Suprapubic skin (tissue), 4 donors: ENCODE data around the gene PCED1A. TPM values are rescaled to one million over a fixed set of nuclear protein-coding genes. Genes with fewer than 3 reads are reported as not detected.

Experiments used
- DNase-seq, 2 donors: peaks; one replicate each; pipeline ENCODE4 v3.0.0-alpha.2; 2019; ENCODE audit warnings: low spot score in 2 of 2
- H3K27ac ChIP-seq: fragments of 200-600 bp; sonication (generic); one replicate; pipeline ENCODE4 v1.5.1; 2019
- H3K27me3 ChIP-seq: fragments of 200-600 bp; sonication (generic); one replicate; pipeline ENCODE4 v1.5.1; 2019
- H3K36me3 ChIP-seq: fragments of 200-600 bp; sonication (generic); one replicate; pipeline ENCODE4 v1.5.1; 2019
- H3K4me1 ChIP-seq: fragments of 200-600 bp; sonication (generic); one replicate; pipeline ENCODE4 v1.5.1; 2019
- H3K4me3 ChIP-seq: fragments of 200-600 bp; sonication (generic); one replicate; pipeline ENCODE4 v1.5.1; 2019; ENCODE audit warnings: mild to moderate bottlenecking
- H3K9me3 ChIP-seq: fragments of 200-600 bp; sonication (generic); one replicate; pipeline ENCODE4 v1.5.1; 2019
- CTCF ChIP-seq, 2 donors: fragments of 200-600 bp in 1 of 2; fragments of 450-650 bp in 1 of 2; sonication (generic) in 1 of 2; IDR thresholded peaks; one replicate each; pipeline ENCODE4 v1.5.1; 2016 to 2019; ENCODE audit warnings: antibody characterized with exemption in 2 of 2, mild to moderate bottlenecking in 1 of 2, moderate library complexity in 1 of 2
- EP300 ChIP-seq: sonication (generic); formaldehyde crosslinking; IDR thresholded peaks from one replicate; pipeline ENCODE4 v1.6.1; 2017; ENCODE audit warnings: antibody characterized with exemption
- POLR2A ChIP-seq, 2 donors: fragments of 450-650 bp; IDR thresholded peaks; one replicate each; pipeline ENCODE4 v1.6.1; 2017; ENCODE audit warnings: antibody characterized with exemption in 2 of 2, mild to moderate bottlenecking in 2 of 2, moderate library complexity in 2 of 2
- POLR2AphosphoS5 ChIP-seq, 3 donors: sonication (generic); formaldehyde crosslinking; IDR thresholded peaks; one replicate each; pipeline ENCODE4 v1.6.1; 2017; ENCODE audit warnings: antibody characterized with exemption in 3 of 3
- WGBS: methylation state at CpG from one replicate; pipeline ENCODE4 v1.1.5; 2018; 5-methylcytosine and 5-hydroxymethylcytosine counted together
- total RNA-seq, 4 donors: library from RNA; depleted of rRNA; stranded (reverse); fragments of >200 nt; gene quantifications; one replicate each; pipeline ENCODE4 v1.1.0, GENCODE V29; 2016

Gene PCED1A
- total RNA-seq, 4 donors from 2014 or later = 8.0 to 31.1 (median 19.4) TPM

- Histone ChIP-seq H3K4me3 (peak overlapping the region; percentile 75), H3K9me3 (no peaks in the 10 kb centered on the region), H3K27ac (no peak overlapping the region), H3K36me3 (no peaks in the 10 kb centered on the region), H3K27me3 (no peaks in the 10 kb centered on the region), H3K4me1 (peaks cover 56% of the 10 kb centered on the region)
- no peak for DNase-seq
- WGBS = 26% methylated on average over 7 of the region's 7 CpGs
- TF ChIP-seq POLR2AphosphoS5 (IDR thresholded peaks at IDR 0.05) = no peak
- no peak for TF ChIP-seq EP300
- no peak for TF ChIP-seq CTCF (IDR thresholded peaks at IDR 0.05)
- no peak for TF ChIP-seq POLR2A (IDR thresholded peaks at IDR 0.05)
Measured at GRCh38 chr20:2874456-2874855, 34.0 kb upstream of the PCED1A start.

- H3K4me1 ChIP-seq = peaks cover 49% of the 10 kb centered on the region
- H3K36me3 ChIP-seq = no peaks in the 10 kb centered on the region
- 0% methylated on average over 7 of the region's 29 CpGs for WGBS
- peak overlapping the region; percentile 90 for H3K27ac ChIP-seq
- peak in 1 of 2 donors; percentile 74 for DNase-seq
- TF ChIP-seq POLR2AphosphoS5 (IDR thresholded peaks at IDR 0.05) = no peak
- no peak for TF ChIP-seq CTCF (IDR thresholded peaks at IDR 0.05)
- TF ChIP-seq POLR2A (IDR thresholded peaks at IDR 0.05) = no peak
- TF ChIP-seq EP300 = no peak
- H3K4me3 ChIP-seq = peak overlapping the region; percentile 75
- no peaks in the 10 kb centered on the region for H3K27me3 ChIP-seq
- no peaks in the 10 kb centered on the region for H3K9me3 ChIP-seq
Measured at GRCh38 chr20:2873747-2874041, 33.2 kb upstream of the PCED1A start.

GRCh38 chr20:2873010-2873746 is 32.7 kb upstream of the PCED1A start, which contains the start of gene PTPRA:
TSS of gene PTPRA (plus strand) at chr20:2873481. CDS start at chr20:2964278, 90,797 bp downstream.
- Histone ChIP-seq H3K36me3 (no peaks in the 10 kb centered on the region), H3K27me3 (no peaks in the 10 kb centered on the region), H3K4me1 (peaks cover 47% of the 10 kb centered on the region), H3K27ac (peak within 1 kb of the TSS; percentile 90), H3K9me3 (no peaks in the 10 kb centered on the region), H3K4me3 (peak within 1 kb of the TSS; percentile 75)
- TF ChIP-seq CTCF (IDR thresholded peaks at IDR 0.05) = no peak
- TF ChIP-seq EP300 = no peak
- TF ChIP-seq POLR2AphosphoS5 (IDR thresholded peaks at IDR 0.05) = peak in 1 of 3 donors; percentile 39
- TF ChIP-seq POLR2A (IDR thresholded peaks at IDR 0.05) = peak; percentile 69 to 75
- under 1% methylated on average over 30 of the region's 83 CpGs for WGBS
- DNase-seq = peak; percentile 94

- peak in 1 of 2 donors; percentile 78 for DNase-seq
- Histone ChIP-seq H3K27ac (peak overlapping the region; percentile 90), H3K27me3 (no peaks in the 10 kb centered on the region)
Measured at GRCh38 chr20:2872459-2873009, 32.1 kb upstream of the PCED1A start.

More at GRCh38 chr20:2872459-2873009, 32.1 kb upstream of the PCED1A start:
- 0% methylated on average over 17 of the region's 49 CpGs for WGBS
- no peaks in the 10 kb centered on the region for H3K9me3 ChIP-seq
- no peaks in the 10 kb centered on the region for H3K36me3 ChIP-seq
- peak in 1 of 2 donors; percentile 17 for TF ChIP-seq CTCF (IDR thresholded peaks at IDR 0.05)
- no peak for TF ChIP-seq POLR2A (IDR thresholded peaks at IDR 0.05)
- peak overlapping the region; percentile 75 for H3K4me3 ChIP-seq
- H3K4me1 ChIP-seq = peaks cover 47% of the 10 kb centered on the region
